Body of pancreas (tissue), 4 donors: Measurements from ENCODE around the gene CETN1.

Source experiments
- POLR2A ChIP-seq, 3 donors: fragments of 450-650 bp; IDR thresholded peaks; one replicate each; pipeline ENCODE4 v1.6.1; 2016; ENCODE audit warnings: antibody characterized with exemption in 3 of 3, mild to moderate bottlenecking in 2 of 3
- TF ChIP-seq, protein P1 (sequence below), 7 experiments: fragments of 450-650 bp in 4 of 7; fragments of 200-600 bp in 3 of 7; sonication (generic) in 3 of 7; IDR thresholded peaks; one replicate each; pipeline ENCODE4 v1.5.1; 2016 to 2019; ENCODE audit warnings: antibody characterized with exemption in 7 of 7

DNA sequence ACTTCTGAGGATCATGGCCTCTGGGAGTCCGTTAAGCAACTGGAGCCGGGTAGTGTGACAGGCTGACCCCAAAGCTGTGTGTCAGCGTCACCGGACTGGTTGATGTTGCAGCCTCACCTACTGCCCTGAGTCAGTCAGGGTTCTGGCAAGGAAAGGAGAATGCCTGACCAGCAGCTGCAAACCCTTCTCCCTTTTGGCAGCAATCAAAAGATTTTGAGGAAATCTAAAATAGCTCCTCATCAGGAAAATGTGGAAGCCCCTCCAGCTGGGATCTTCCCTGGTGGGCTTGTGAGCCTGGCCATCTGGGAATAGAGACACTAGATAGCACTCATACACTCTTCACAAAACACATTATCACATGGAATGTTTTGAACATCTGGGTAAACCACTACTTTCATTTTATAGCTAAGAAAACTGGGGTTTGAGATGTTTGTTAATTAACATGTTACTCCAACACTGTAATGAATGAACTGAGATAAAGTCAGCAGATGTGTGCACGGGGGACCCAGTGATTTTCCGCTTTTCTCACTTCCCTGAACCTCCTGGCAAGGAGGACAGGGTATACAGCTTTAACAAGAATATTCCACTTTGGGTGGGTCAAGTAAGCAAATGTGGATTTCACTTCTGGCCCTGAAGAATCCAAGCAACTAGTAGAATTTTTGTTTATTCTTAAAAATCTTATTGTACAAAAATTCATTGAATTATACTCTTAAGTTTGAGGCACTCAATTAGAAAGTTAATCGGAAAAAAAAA lies 41.3 kb downstream of the CETN1 start:
- no peak for TF ChIP-seq POLR2A (IDR thresholded peaks at IDR 0.05)
- TF ChIP-seq, protein P1, sequence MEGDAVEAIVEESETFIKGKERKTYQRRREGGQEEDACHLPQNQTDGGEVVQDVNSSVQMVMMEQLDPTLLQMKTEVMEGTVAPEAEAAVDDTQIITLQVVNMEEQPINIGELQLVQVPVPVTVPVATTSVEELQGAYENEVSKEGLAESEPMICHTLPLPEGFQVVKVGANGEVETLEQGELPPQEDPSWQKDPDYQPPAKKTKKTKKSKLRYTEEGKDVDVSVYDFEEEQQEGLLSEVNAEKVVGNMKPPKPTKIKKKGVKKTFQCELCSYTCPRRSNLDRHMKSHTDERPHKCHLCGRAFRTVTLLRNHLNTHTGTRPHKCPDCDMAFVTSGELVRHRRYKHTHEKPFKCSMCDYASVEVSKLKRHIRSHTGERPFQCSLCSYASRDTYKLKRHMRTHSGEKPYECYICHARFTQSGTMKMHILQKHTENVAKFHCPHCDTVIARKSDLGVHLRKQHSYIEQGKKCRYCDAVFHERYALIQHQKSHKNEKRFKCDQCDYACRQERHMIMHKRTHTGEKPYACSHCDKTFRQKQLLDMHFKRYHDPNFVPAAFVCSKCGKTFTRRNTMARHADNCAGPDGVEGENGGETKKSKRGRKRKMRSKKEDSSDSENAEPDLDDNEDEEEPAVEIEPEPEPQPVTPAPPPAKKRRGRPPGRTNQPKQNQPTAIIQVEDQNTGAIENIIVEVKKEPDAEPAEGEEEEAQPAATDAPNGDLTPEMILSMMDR (IDR thresholded peaks at IDR 0.05): no peak
